Mesothelial cell of epicardium (in vitro differentiated cells): Measurements from ENCODE around the gene B4GALT5. TPM values are rescaled to one million over a fixed set of nuclear protein-coding genes. Genes with fewer than 3 reads are reported as not detected.

Experiments used
- DNase-seq, 2 experiments: peaks; one replicate each; pipeline ENCODE4 v3.0.0; 2021; ENCODE audit warnings: low spot score in 2 of 2; ENCODE audit not compliant: unreplicated experiment in 2 of 2
- H3K27ac Mint-ChIP-seq: 2 replicates; pipeline ENCODE4 v1.8.0; 2021; ENCODE audit warnings: mixed read lengths
- H3K27me3 Mint-ChIP-seq: 2 replicates; pipeline ENCODE4 v1.8.0; 2021; ENCODE audit warnings: low read depth, mixed read lengths
- H3K36me3 Mint-ChIP-seq: 2 replicates; pipeline ENCODE4 v1.8.0; 2021; ENCODE audit warnings: mixed read lengths
- H3K4me1 Mint-ChIP-seq: 2 replicates; pipeline ENCODE4 v1.8.0; 2021; ENCODE audit warnings: mixed read lengths
- H3K4me3 Mint-ChIP-seq: 2 replicates; pipeline ENCODE4 v1.8.0; 2021; ENCODE audit warnings: mild to moderate bottlenecking, moderate library complexity, mixed read lengths
- H3K9me3 Mint-ChIP-seq: 2 replicates; pipeline ENCODE4 v1.8.0; 2021; ENCODE audit warnings: mixed read lengths
- CTCF ChIP-seq: fragments of 200-600 bp; sonication (generic); IDR thresholded peaks from one replicate; pipeline ENCODE4 v1.5.0; 2021; ENCODE audit warnings: antibody characterized with exemption; ENCODE audit not compliant: unreplicated experiment
- total RNA-seq: library from RNA; stranded (reverse); gene quantifications from 3 replicates; pipeline ENCODE4 v1.2.1, GENCODE V29; 2021

B4GALT5 gene
- total RNA-seq, 1 donor from 2014 or later = 52.6 TPM

- no peak for DNase-seq
- Mint-ChIP-seq H3K4me1 (peaks cover 39% of the 10 kb centered on the region), H3K27me3 (no peaks in the 10 kb centered on the region), H3K4me3 (no peak overlapping the region), H3K36me3 (peaks cover 1% of the 10 kb centered on the region), H3K27ac (no peak overlapping the region), H3K9me3 (no peaks in the 10 kb centered on the region)
- TF ChIP-seq CTCF = no peak
Observed at GRCh38 chr20:49685161-49685601, 28.5 kb downstream of the B4GALT5 start.

- H3K9me3 Mint-ChIP-seq = no peaks in the 10 kb centered on the region
- no peaks in the 10 kb centered on the region for H3K27me3 Mint-ChIP-seq
- TF ChIP-seq CTCF = no peak
- no peak for DNase-seq
- H3K4me3 Mint-ChIP-seq = no peak overlapping the region
- H3K4me1 Mint-ChIP-seq = peaks cover 42% of the 10 kb centered on the region
- H3K27ac Mint-ChIP-seq = peak overlapping the region; percentile 72
- peaks cover 1% of the 10 kb centered on the region for H3K36me3 Mint-ChIP-seq
Observed at GRCh38 chr20:49684335-49684997, 29.2 kb downstream of the B4GALT5 start.

DNA sequence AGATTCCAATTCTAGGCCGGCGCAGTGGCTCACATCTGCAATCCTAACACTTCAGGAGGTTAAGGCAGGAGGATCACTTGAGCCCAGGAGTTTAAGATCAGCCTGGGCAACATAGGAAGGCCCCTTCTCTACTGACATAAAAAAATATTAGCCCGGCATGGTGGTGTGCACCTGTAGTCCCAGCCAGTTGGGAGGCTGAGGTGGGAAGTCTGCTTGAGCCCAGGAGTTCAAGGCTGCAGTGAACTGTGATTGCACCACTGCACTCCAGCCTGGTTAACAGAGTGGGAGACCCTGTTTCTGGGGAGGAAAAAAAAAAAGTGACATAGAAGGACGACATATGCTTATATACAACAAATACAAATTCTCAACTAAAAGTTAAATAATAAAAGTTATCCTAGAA is 30.9 kb downstream of the B4GALT5 start:
- peaks cover 50% of the 10 kb centered on the region for H3K4me1 Mint-ChIP-seq
- TF ChIP-seq CTCF = no peak
- no peak overlapping the region for H3K27ac Mint-ChIP-seq
- no peak for DNase-seq
- no peak overlapping the region for H3K4me3 Mint-ChIP-seq
- H3K9me3 Mint-ChIP-seq = no peaks in the 10 kb centered on the region
- no peaks in the 10 kb centered on the region for H3K27me3 Mint-ChIP-seq
- peaks cover 1% of the 10 kb centered on the region for H3K36me3 Mint-ChIP-seq

DNA sequence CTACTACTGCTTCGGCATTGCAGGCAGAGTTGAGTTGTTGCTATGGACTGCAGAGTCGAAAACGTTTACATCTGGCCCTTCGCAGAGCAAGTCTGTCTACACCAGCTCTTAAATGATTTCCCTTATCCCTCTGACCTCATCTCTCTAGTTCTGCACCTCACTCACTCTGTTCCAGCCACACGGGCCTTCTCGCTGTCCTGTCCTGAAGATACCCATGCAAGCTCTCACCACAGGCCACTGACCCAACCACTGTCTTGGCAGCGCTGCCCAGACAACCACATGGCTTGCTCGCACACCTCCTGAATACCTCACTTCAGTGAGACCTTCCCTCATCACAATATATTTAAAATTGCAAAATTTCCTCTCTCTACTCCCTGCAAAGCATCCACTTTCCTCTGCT is 31.4 kb downstream of the B4GALT5 start:
- Mint-ChIP-seq H3K4me1 (peaks cover 52% of the 10 kb centered on the region), H3K4me3 (no peak overlapping the region), H3K9me3 (no peaks in the 10 kb centered on the region), H3K27ac (no peak overlapping the region), H3K36me3 (peaks cover 1% of the 10 kb centered on the region), H3K27me3 (no peaks in the 10 kb centered on the region)
- DNase-seq = no peak
- no peak for TF ChIP-seq CTCF

DNA sequence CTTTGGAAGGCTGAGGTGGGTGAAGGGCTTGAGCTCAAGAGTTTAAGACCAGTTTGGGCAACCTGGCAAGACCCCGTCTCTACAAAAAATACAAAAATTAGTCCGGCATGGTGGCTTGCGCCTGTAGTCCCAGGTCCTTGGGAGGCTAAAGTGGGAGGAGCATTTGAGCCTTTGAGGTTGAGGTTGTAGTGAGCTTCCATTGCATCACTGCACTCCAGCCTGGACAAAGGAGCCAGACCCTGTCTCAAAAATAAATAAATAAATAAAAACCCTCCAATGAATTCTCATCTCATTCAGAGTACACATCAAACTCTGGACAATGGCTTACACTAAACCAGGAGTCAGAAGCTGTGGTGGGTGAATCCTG is 31.8 kb downstream of the B4GALT5 start:
- Mint-ChIP-seq H3K4me1 (peaks cover 57% of the 10 kb centered on the region), H3K27ac (no peak overlapping the region), H3K4me3 (no peak overlapping the region), H3K27me3 (no peaks in the 10 kb centered on the region), H3K36me3 (peaks cover 1% of the 10 kb centered on the region), H3K9me3 (no peaks in the 10 kb centered on the region)
- no peak for DNase-seq
- no peak for TF ChIP-seq CTCF

DNA sequence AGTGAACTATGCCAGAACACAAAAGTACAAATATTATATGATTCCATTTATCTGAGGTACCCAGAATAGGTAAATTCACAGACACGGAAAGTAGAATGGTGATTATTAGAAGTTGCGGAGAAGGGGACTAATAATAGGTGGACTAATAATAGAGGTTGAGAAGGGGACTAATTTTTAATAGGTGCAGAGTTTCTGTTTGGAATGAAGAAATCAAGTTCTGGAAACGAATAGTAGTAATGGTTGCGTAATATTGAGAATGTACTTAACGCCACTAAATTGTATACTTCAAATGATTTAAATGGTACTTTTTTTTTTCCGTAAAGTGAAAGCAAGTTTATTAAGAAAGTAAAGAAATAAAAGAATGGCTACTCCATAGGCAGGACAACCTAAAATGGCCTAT is 33.2 kb downstream of the B4GALT5 start:
- H3K4me3 Mint-ChIP-seq = no peak overlapping the region
- H3K9me3 Mint-ChIP-seq = no peaks in the 10 kb centered on the region
- no peaks in the 10 kb centered on the region for H3K27me3 Mint-ChIP-seq
- H3K4me1 Mint-ChIP-seq = peaks cover 61% of the 10 kb centered on the region
- no peak for TF ChIP-seq CTCF
- peaks cover 1% of the 10 kb centered on the region for H3K36me3 Mint-ChIP-seq
- DNase-seq = no peak
- H3K27ac Mint-ChIP-seq = no peak overlapping the region
